GM19099 (cell line): ENCODE data around the gene ARID3B.

Source experiments
- POLR2A ChIP-seq: IDR thresholded peaks from 3 replicates; pipeline ENCODE4 v1.6.1; 2011; ENCODE audit warnings: low read depth; ENCODE audit not compliant: insufficient read length; ENCODE audit errors: extremely low read depth

Gene ARID3B

DNA sequence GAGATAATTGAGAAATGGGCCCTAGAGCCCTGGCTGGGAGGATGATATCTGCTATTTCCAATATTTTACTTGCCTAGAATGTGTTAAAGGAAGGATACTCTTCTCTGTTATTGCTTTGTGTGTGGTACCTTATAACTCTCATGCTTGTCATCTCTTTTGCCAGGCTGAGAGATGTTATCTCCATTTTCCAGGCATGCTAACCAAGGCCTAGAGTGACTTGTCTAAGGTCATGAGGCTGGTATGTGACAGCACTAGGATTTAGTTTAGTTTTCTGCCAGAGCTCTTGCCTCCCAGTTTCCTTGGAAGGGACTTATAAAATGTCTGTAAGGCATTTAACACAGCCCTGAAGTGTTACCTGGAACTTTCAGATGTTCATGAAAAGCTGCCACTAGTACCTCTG is 76.0 kb downstream of the ARID3B start:
- TF ChIP-seq POLR2A: no peak

DNA sequence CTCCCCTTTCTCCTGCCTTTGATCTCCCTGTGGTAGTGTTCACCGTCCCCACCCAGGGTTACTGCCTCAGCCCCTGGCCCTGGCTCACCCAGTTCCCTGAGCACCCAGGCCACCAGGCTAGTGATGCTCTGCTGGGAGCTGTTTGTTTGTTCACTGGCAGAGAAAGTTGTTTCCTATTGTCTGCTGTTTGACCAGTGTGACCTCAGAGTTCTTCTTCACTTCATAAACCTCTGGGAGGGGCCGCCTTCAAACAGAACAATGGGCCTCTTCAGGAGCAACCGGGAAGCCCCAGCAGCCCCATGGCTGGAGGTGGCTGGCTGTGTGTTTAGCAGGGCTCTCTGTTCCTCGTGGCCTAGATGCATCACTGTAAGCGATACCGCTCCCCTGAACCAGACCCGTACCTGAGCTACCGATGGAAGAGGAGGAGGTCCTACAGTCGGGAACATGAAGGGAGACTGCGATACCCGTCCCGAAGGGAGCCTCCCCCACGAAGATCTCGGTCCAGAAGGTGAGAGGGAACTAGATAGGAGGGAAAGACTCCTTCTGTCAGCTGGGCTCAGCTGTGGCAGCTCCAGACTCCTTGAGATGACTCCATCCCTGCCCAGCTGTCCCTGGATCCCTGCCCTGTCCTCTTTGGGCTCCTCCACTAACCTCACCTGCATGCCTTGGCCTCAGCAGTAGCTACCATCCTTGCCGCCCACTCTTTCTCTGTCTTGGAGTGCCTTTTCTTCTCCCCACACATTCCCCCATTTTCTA is 78.0 kb downstream of the ARID3B start:
- TF ChIP-seq POLR2A: no peak

DNA sequence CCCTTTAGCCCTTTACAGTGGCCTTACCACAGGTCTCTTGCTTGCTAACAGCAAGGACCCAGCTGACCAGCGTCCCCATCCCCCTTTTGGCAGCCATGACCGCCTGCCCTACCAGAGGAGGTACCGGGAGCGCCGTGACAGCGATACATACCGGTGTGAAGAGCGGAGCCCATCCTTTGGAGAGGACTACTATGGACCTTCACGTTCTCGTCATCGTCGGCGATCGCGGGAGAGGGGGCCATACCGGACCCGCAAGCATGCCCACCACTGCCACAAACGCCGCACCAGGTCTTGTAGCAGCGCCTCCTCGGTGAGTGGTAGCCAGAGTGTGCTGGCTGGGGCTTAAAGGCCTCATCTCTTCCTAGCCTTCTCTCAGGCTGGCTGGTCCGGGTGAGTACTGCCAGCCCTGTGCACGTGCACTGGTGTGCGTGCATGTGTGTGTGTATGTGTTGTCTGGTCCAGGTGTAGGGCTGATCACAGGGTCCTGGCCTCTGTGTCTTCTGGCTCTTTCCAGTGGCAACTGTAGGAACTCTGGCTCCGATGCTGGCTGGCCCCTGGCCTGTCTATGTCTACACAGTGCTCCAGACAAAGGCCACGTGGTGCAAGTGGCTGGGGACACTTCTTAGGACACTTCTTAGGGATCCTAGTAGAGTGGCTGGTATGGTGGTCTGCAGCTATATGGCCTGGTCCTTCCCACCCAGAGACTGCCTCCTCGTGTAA is 79.1 kb downstream of the ARID3B start:
- no peak for TF ChIP-seq POLR2A

DNA sequence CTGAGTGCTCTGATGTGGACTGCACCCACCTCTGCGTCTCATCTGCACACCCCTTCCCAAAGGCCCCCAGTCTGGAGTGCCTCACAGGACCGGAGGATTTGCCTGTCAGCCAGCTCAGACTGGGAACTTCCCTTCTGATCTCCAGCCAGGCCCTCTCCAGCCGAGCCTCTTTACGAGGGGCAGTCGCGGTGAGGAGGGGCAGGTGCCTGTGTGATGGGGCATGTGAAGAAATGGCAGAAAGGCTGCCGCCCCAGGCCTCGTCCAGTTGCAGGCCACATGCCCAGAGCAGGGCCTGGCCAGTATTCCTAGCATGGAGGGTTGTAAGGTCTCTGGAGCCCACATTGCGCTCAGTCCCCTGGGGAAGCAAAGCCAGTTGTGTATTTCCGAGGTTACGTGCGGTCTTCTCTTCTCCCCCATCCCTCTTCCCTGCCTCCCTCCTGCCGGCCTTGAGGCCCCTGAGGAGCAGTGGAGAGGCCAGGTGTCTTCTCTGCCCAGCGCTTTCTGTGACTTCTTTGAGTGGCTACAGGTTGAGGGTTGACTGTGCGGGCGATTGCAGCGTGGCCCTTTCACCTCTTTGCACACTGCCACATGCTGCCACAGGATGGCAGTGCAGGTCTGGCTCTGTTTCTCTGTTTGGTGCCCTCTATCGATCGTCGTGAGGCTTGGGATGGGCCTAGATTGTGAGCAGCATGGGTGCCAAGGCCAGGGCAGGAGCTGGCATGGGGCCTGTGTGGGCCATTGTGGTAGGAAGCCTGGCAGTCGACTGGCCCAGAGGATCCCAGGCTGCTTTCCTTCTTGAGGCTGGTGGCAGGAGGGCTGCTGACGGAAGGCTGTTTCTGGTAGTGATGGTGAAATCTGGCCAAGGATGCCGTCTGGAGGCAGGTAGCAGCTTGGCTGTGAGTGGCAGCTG is 79.9 kb downstream of the ARID3B start:
- TF ChIP-seq POLR2A: no peak

DNA sequence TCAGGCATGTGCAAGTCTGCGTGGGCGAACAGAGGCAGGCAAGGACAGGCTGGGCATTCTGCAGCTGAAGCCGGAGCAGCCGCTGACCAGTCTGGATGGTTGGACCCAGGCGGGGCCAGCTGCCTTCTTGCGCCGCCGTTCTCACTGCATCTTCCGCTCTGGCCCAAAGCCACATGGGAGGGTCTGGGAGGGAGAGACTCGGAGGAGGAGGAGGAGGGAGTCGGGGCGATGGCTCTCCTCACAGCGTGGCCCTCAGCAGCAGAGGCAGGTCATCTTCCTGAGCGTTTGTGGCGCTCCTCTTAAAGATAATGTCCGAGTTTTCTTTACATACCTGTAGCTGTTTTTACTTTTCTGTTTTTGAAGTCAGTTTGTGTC is 80.5 kb downstream of the ARID3B start:
- TF ChIP-seq POLR2A: no peak

DNA sequence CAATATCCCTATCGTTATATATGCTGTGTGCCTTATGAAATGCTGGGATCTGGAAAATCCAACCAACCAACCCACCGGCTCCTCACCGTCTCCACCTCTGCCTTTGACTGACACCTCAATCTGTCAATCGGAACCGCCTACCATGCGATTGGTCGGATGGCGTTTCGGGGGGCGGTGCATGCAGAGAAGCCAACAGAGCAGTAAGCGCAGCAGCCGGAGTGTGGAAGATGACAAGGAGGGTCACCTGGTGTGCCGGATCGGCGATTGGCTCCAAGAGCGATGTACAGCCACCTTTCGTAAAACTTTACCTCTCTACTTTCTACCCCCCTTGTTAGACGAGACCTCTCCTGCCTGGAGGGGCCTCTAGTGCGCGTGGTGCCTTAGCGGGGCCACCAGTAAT is 80.9 kb downstream of the ARID3B start:
- TF ChIP-seq POLR2A: no peak

DNA sequence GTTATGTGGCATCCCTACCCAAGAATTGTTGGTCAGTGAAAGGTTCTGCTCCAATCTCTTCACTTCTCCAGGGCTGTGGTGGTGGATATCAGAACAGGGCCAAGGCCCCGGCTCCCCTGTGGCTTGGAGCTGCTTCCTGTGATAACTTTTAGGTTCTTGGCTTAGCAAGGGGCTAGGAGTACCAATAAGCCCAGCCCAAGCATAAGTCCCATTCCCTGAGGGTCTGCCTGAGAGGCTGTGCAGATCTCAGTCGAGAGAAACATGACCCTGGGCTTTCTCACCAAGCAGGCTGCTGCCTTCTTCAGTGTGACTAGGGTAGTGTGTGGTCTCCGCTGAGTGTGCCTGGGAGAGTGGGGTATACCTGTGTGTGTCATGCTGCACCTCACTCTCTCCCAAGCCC is 81.7 kb downstream of the ARID3B start:
- no peak for TF ChIP-seq POLR2A

DNA sequence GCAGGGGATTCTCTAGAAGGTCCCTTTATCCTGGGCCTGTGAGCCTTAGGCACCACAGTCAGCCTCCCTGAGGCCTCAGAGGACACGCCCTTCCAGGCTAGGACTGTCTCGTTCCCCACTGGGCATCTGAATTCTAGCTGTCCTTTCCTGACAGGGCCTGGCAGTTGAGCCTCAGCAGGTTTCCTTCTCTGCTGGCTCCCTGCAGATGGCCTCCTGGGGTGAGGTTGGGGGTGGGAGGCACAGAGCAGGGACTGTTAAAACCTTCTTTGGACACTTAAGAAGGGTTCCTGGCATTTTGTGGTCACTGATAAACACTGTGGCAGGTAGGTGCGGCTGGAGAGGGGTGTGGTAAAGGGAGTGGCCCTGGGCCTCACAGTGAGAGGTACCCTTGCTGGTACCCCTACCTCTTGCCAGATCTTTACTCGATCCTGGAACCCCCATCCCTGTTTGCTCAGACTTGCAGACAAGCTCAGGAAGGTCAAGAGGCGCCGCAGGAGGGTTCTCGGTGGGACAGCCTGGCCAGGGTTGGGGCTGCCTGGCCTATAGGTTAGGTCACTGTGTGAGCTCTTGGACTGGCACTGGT is 83.1 kb downstream of the ARID3B start:
- no peak for TF ChIP-seq POLR2A

DNA sequence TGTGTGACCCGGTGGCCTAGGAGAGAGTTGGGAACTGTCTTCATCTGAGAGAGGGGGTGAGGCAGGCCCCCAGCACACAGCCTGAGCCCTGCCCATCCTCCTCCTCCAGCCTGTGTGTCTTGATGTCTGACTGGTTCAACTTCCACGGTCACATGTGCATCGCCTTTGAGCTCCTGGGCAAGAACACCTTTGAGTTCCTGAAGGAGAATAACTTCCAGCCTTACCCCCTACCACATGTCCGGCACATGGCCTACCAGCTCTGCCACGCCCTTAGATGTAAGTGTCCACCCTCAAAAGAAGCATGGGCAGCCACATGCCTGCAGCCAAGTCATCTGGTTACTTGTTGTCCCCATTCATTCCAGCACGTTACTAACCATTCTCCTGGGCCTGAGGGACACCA is 84.7 kb downstream of the ARID3B start:
- no peak for TF ChIP-seq POLR2A

DNA sequence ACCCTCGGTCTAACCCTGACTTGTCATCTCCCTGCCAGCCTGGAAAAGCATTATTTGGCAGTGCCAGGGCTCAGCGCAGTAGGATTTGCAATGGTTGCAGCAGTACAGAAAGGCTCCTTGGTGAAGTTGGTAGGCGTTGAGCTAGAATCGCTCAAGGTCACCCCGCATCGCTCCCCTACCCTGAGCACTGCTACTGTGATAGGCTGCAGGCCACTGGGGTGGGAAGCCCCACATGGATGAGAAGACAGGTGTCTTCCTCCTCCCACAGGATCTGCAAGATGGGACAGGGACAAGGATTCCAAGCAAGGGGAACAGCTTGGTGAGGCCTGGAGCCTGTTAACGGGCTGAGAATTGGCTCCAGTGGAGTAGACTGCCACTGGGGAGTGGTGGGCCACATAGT is 85.3 kb downstream of the ARID3B start:
- TF ChIP-seq POLR2A: no peak

DNA sequence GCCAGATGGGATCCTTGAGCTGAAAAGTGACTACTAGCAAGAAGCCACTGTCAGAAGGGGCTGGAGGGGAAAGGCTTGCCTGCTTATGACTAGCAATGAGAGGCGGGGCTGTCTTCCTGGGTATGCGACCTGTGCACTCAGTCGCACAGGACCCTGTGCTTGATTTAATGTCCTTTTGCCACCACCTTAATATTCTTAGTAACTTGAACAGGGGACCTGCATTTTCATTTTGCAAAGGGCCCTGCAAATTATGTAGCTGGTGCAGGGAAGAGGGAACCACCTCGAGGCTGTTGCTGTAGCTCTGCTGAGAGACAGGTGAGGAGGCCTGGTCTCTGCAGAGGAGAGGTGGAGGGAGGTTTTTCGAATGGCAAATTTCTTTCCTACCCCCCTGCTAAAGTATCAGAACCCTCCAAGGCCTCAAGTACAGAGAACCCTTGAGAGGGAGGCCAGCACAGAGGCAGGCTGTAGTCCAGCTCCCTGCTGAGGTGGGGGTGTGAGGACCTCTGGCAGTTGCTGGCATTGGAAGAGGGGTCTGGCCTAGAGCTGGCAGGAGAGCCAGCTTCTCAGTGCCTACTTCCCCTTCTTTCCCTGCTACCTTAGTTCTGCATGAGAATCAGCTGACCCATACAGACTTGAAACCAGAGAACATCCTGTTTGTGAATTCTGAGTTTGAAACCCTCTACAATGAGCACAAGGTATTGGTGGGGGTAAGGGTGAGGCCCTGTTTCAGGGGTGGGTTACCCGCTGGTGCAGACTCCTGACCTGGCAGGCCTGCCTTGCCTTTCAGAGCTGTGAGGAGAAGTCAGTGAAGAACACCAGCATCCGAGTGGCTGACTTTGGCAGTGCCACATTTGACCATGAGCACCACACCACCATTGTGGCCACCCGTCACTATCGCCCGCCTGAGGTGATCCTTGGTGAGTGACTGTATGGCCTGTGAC is 86.0 kb downstream of the ARID3B start:
- no peak for TF ChIP-seq POLR2A

DNA sequence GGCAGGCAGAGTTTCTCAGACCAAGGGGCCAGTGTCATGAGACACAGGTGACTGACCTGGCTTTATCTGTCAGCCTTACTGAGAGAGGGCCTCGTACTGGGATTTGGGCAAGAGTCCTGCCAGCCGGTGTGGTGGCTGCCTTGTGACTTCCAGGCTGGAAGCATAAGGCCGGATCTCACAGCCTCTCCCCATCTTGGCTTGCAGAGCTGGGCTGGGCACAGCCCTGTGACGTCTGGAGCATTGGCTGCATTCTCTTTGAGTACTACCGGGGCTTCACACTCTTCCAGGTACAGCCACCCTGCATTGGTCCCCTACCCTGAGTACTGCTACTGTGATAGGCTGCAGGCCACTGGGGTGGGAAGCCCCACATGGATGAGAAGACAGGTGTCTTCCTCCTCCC is 86.7 kb downstream of the ARID3B start:
- no peak for TF ChIP-seq POLR2A

DNA sequence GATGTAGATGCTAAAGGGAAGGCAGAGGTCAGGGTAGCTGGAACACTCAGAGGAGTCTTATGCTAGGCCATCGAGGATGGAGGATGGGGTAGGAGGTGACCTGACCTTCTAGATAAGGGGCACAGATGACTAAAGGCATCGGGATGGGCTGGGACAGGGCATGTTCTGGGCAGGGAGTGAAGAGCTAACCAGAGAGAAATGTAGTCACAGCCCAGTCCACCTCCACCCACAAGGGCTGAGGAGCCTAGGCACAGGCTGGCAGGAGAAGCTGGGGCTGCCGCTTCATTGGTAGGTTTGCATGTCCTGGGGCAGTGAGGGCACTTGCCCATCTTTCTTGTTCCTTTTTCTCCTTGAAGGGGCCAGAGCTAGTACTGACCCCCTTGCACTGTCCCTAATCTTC is 87.2 kb downstream of the ARID3B start:
- no peak for TF ChIP-seq POLR2A

DNA sequence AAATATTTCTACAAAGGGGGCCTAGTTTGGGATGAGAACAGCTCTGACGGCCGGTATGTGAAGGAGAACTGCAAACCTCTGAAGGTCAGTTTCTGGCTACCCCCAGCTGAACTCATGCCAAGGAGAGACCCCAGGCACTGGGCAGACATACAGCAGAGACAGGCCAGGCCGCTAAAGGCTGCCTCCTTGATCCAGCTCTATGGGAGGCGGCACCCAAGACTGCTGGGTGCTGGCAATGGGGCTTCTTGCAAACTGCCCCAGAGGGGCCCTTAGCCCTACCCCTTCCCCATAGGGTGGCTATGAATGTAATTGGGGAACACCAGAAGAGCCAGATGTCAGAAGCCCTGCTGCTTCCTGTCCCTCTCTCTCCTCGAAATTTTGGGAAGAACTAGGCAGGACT is 87.9 kb downstream of the ARID3B start:
- no peak for TF ChIP-seq POLR2A
